HG02610 (cell line): ENCODE results near the gene RBFOX2.
"Not testable (repeated sequence)": the region's sequence is repeated elsewhere in the genome, so short reads cannot be mapped to it uniquely, and the experiment has no call there.

Experiments
- ATAC-seq: cut with Tn5 transposase; IDR thresholded peaks from one replicate; pipeline ENCODE4 v1.9.1; 2021; ENCODE audit warnings: mild to moderate bottlenecking, moderate library complexity; ENCODE audit not compliant: unreplicated experiment

RBFOX2 gene

DNA sequence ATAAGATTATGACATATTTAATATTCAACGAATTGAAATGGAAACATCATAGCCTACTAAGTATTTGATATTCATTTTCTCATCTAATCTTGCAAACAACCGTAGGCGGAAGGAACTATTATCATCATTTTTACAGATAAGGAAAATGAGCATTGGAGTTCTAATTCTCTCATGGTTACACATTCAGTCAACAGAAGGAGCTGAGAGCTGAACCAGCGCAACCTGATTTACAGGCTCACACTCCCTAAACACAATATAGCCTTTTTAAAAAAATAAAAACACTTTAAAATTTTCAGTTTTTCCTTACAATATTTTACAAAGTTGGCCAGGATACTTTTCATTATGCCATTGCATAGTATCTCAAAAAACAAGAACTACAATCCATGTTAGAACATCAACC, 236.1 kb downstream of the RBFOX2 start:
- no peak for ATAC-seq

DNA sequence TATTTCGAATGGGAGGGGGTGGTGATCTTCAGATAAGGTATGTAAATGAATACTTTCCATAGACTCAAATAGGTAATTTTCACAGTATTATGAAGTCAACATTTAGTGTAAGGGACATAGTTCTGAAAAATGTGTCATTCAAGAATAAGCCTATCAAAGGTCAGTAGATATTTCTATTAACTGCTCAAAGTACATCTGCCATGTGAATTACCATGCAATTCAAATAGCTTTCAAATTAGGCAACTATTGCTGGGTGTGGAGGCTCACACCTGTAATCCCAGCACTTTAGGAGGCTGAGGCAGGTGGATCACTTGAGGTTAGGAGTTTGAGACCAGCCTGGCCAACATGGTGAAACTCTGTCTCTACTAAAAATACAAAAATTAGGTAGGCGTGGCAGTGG, 236.8 kb downstream of the RBFOX2 start:
- not testable (repeated sequence) for ATAC-seq

DNA sequence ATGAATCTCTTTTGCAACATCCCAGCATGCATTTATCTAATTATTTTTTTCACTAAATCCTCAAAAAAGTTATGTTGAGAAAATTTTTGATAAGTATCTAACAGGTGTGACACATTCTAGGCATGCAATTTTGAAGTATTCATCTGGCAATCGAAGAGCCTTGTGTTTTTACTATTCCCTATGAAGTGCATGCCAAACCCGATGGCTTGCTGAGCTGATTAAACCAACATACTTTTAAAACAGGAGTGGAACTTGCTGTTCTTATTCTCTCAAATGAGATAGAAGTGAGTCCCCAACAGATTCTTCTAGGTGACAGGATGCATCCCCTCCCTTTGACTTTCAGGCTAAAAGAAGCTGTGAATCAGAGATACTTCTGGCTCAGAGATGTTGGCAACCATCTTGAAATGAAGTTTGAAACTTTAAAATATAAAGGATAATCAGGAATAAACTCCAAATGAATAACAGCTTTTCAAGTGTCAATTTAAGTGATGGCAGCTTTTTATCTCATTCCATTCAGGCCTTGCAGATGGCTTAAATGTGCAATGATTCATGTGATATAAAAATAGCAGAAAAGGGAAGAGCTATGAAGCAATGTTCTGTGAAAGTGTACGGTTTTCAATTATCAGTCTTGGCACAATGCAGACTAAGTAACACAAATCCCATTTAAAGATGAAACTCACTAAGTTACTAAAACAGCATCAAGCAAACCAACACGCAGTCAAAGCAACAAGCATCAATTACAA, 243.3 kb downstream of the RBFOX2 start:
- ATAC-seq, result no peak

DNA sequence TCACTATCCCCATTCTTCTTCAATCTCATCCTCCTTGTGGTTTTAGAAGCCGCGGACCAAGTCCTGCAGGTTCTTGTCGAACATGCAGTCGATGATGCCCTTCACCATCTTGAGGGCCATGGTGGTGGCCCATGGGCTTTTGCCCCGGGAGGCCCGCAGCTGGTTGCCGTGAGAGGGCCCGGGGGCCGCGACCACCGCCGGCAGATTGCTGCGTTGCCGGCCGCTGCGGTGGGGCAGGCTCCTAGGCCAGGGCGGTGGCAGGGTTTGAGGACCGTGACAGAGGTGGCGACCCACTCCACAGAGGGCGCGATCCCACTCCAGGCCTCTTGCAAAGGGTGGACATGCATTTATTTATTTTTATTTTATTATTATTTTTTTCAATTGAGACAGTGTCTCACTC, 244.0 kb downstream of the RBFOX2 start:
- no peak for ATAC-seq

DNA sequence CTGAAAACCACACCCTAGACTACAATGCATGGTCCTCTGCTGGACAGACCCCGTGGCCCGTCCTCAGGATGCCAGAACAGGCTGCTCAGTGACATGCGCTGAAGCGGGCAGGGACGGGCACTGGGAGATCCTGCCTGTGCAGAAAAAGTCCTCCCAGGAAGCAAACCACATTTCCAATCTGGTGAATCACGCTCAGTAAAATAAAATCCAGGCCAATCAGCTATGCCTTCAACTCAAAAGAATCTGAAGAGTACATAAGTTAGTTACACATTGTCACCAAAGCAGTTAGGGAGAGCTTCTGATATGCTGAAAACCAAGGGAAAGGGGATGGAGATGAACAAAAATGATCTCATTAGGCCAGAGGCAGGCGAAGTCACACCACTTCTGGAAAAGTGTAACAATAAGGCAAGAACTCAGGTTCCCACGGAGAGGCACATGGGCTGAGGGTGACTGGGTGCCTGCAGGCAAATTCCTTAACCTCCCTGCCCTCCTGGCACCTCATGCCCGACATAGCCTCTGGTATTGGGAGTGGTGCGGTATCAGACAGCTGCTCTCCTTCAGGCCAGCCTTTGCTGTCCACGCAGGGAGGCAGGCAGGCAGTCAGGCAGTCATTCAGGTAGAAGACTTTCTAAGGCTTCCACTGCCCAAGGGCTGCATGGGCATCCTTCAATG, 244.5 kb downstream of the RBFOX2 start:
- no peak for ATAC-seq

DNA sequence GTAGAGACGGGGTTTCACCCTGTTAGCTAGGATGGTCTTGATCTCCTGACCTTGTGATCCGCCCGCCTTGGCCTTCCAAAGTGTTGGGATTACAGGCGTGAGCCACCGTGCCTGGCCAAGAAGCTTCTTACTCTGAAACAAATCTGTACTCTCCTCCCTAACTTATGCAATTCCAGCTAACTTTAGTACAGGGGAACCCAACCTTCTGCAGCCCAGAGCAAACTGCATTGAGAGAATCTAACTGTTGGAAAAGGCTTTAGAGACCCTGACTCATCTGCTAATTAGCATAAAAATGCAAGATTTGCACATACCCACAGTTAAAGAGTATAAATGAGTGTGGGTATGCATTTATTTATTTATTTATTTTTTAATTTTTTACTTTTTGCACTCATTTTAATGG, 246.1 kb downstream of the RBFOX2 start:
- ATAC-seq, result no peak

DNA sequence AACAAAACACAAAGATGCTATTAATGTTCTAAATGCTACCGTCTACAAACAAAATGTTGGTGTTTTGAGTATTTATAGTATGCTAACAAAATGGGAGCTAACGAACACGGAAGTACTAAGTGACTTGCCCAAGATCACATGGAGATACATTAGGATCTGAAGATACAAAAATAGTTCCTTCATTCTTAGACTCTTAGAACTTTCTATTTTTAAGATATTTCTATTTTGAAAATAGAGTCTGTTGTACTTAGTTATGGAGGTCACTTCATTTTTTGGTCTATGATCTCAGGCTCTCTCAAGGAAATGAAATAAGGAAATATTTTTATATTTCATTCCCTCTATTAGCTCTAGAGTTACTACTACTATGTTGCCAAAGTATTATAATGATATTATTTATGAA, 246.7 kb downstream of the RBFOX2 start:
- no peak for ATAC-seq

DNA sequence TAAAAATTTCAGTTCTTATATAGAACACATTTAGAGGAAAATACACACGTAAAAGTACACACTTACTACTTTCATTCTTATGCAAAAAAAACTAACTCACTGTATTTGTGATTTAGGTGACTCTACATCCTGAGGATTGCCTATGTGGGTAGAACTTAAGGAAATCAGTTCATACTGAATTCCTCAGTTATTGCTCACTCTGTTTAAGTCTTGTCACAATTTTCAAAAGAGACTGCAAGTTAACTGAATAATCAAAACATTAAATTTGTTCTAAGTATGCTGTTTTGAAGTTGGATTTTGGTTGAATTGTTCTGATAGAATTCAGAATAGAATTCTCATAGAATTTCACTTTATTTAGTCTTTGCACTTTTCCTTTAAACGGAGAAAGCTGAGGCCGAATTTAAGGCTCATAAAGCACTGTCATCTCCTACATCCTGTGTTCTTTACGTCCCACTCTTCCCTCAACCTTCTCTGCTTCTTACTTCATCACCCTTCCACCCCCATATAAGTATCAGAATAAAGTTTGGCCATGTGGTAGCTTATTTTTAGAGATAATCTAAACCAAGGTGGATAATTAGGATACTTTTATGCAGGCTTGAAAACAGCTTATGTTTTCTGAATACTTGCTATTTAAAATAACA, 251.2 kb downstream of the RBFOX2 start:
- ATAC-seq, result no peak

DNA sequence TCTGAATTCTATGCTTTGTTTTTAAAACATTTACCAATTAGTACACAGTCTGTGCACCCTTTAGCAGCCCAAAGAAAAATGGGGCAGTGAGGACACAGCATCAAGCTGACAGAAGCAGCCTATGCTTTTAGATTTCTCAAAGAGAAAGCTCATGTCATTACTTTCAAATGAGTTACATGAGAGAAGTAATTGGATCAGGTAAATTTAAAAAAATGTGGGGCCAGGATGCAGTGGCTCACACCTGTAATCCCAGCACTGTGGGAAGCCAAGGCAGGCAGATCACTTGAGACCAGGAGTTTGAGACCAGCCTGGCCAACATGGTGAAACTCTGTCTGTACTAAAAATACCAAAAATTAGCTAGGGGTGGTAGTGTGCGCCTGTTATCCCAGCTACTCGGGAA, 253.3 kb downstream of the RBFOX2 start:
- ATAC-seq, result no peak

DNA sequence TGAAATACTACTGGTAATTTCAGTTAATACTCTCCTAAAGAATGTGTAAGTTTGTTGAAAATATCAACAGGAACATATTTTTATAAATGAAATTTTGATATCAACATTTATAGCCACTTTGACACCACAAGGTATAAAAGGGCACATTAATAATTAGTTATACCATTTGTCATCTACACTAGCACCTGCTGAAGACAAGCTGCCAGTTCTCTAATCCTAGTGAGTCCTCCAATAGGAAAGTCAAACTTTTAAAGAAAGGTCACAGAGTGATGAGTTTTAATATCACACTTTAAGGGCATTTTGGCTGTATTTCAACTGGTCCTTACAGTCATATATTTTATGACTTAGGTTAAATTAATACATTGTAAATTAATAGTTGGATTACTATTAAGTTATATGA, 258.6 kb downstream of the RBFOX2 start:
- ATAC-seq, result no peak

DNA sequence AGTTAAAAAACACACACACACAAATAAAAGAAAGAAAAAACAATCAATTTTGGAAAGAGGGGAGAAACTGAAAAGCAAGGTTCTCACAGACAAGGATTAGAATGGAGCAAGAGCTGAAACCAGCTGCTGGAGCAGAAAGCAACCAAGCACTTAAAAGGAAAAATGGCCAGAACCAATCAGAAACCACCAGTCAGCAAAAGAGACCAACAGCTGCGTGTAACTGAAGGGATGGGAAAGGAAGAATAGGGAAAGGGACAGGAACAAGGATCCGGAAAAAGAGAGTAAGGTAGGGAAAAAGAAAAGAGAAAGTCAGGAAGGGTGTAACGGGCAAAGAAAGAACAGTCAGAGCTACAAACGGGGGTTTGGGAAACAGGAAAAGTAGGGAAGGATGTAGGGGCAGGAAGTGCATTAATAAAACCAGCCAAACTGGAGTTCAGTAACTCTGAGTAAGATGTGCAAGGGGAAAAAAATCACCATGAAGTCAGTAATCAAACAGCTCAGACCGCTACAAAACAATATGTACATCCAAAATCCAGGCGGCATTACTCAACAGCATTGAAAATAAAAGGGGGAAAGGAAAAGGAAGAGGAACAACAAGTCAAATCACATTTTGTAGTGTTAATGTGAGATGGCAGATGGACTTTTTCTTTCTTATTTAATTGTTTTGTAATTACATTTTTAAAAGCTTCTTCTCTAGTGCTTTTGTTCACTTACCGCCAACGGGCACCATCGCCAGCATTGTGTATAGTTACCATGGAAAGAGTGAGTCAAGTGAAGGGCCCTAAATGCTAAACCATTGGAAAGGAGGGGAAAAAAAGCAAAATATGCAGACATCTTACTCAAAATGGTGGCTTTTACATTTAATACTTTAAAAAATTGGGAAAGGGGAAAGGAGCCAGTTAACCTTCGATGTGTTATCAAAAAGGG, 261.7 kb downstream of the RBFOX2 start:
- ATAC-seq, result no peak

DNA sequence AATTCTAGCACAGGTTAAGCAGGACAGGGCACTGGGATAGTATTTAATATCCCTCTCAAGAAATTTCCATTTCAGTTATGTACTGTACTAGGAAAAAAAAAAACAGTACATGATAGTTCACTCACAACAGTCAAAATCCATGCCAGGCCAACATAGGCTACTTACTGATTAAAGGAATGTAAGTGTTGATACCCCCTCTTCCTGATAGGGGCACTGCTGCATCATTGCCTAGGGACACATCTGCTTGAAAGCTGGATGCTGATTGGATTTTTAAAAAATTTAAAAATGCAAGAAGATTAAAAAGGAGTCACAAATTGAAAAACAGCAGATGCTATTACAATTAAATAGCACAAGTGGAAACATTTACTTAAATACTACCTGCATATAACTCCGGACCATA, 267.6 kb downstream of the RBFOX2 start:
- no peak for ATAC-seq

DNA sequence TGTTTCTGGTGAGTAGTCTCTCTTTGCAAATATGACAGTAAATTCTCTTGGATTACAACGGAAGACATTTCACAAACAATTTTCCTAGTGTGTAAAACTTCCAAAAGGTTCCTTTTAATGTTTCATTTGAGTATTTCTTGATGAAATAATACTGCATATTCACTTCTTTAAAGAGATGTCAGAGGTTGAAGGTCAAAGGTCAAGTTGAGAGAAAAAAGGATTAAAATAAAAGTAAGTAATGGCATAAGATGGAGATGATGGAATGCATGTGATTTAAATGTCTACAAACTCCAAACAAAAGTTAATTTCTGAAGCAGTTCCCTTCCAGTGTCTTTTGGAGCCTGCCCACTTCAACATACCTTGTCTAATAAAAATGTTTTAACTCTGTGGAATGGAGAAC, 270.2 kb downstream of the RBFOX2 start:
- ATAC-seq, result no peak

DNA sequence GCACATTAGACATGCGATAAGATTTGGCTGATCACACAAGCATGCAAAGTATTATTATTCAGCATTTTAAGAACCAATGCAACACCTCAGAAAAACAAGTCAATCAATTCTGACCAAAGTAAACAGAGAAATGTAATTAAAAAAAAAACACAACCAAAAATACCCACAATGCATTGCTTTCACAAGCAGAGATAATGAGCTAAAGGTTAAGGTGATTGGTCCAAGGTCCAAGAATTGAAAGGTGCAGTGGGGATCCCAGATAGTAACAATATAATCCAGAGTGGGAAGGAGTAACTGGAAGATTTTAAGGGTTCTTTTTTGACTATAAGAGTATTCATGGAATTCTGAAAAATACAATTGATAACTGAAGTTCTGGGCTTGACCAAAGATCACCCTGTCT, 271.9 kb downstream of the RBFOX2 start:
- ATAC-seq, result no peak

DNA sequence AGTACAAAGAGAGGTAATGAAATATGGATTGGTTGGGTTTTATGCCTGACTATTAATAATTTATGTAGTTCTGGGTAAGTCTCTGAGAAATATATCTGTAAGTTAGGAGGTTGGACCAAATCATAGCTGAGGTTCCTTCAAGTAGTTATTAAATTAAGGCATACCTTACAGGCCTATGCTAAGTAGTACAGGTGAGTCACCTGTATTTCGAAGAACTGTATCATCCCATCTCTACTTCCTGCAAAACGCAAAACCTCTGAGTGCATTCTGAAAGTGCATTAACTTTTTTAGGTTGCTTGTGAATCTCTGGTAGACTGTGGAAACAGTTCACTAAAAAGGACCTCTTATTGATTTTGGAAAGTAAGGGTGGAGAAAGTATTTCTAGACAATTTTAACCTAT, 273.9 kb downstream of the RBFOX2 start:
- ATAC-seq, result no peak

DNA sequence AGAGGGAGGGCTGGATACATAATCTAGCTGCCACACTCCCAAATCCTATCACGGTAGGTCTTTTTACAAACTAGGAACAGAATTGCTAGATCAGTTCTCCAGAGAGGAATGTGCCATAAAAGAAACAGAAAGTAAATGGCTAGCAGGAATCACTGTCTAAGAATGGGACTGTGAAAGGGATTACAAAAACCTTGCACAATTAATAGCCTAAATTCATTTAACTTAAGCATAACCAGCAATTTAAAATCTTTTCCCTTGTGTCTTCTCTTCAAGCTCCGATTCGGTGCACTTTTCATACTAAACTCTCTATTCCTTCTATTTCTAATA, 275.8 kb downstream of the RBFOX2 start:
- ATAC-seq, result no peak

DNA sequence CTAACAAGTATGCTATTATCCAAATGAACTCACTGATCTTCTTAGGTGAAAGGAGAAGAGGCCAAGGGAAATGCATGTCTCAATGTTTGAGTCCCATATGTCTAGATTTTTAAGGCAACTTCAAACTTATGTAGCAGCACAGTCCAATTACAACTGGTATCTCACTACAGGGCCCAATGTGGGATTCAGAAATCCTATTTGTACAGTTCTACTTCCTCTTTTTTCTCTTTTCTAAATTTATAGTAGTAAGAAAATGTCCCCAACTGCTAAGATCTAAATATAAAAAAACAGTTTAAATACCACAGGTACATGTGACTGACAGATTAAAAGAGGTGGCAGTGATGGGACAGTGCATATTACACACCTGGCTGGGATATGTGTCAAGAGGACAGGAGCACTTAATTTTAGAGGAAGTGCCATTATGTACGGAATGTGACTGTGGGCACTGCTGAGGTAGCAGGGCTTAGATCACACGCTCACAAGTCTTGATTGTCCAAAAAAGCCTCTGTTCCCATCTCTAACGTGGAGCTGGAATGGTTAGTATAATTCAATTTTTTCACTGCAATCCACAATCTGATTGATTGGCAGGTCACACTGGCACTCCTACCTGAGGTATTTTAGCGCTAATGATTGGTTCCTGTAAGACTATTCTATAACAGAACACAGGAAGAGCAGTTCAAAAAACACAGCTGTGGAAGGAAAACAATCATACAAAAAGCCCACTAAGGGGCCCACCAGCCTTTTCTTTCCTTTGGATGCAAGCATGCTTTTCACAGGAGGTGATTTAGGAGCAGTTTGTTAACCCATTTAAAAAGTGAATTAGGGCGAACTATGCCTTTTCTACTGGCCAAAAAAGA, 276.4 kb downstream of the RBFOX2 start:
- no peak for ATAC-seq

DNA sequence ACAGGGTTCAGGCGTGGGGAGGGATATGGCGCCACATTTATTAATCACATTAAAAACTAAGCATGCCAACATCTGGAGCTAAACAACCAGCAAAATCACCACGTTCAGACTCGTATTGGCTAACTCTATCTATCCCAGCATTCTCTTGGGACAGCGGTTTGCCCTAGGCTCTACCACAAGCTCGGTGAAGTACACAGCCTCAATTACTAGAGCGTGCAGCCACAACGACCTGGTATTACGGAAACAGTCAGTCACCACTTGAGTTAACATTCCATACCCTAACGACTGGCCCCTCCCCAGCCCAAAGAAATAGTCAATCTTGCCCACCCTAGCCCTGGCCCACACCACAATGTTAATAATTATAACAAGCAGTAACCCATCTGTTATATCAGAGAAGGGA, 278.8 kb downstream of the RBFOX2 start:
- ATAC-seq, result peak; percentile 89

DNA sequence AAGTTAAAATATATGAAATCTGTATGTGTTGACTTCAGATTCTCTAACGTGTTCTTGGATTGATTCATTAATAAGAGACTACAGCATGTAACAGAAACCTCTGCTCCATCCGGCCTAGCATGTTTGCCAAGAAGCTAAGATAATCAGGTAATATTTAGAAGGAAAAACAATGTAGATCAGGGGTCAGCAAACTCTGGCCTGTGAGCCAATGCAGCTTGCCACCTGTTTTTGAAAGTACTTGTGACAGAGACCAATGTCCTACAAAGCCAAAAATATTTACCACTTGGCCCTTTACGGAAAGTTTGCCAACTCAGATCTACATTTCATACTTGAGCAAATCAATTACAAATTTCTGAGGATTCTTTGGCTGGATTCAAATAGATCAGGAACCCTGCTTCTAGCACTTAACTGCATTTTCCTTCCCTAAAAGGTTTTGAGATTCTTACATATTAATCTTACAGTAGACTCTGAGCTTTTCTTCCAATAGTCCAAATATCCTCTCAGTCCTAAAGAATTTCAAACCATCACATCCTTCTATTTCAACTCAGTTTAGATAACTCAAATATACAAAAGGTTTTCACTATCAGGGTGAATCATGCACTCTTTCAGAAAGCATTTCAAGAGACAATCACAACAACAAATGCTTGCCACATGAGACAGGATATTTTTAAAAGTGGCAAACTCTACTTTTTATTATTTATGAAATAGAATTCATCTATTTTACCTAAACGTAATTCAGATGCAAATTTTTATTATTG, 281.5 kb downstream of the RBFOX2 start:
- no peak for ATAC-seq

DNA sequence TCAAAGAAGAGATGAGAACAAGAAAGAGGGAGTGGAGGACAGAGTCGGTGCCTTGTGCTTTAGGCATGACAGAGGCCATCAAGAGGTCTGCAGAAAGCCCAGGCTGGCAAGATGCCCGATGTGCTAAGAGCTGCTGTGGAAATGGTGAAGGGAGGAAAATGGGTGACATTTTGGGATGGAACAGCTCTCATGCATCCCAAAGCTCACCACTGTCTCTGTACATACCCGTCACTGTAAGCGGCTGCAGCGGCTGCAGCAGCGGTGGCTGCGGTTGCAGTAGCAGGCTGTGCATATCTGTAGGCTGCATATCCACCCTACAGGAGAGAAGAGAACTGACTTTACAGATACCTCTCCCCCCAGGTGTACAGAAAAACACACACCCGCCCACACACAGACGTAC, 282.4 kb downstream of the RBFOX2 start:
- ATAC-seq, result no peak
